GM23338 (cell line): ENCODE results near the gene ARAP1. TPM values are rescaled to one million over a fixed set of nuclear protein-coding genes. Genes with fewer than 3 reads are reported as not detected.

Source experiments
- ATAC-seq: fragments of 200-7000 bp; cut with Tn5 transposase; 3 replicates; pipeline ENCODE4 v1.9.1; 2020
- DNase-seq: peaks from one replicate; pipeline ENCODE4 v3.0.0-alpha.2; 2015; ENCODE audit warnings: low spot score
- H2AFZ ChIP-seq: fragments of 200-600 bp; sonication (generic); 2 replicates; pipeline ENCODE4 v1.8.0; 2016; ENCODE audit warnings: antibody characterized with exemption, mild to moderate bottlenecking, moderate library complexity
- H3F3A ChIP-seq: fragments of 200-600 bp; sonication (generic); replicated peaks from 2 replicates; pipeline ENCODE4 v1.8.0; 2017; ENCODE audit warnings: antibody characterized with exemption, mixed run types, low read depth
- H3K27ac ChIP-seq: fragments of 200-600 bp; sonication (generic); 2 replicates; pipeline ENCODE4 v1.6.1; 2016; ENCODE audit warnings: low read depth
- H3K27me3 ChIP-seq: fragments of 200-600 bp; sonication (generic); 2 replicates; pipeline ENCODE4 v1.8.0; 2016; ENCODE audit warnings: mild to moderate bottlenecking, mixed run types, moderate library complexity; ENCODE audit not compliant: insufficient read depth
- H3K36me3 ChIP-seq: fragments of 200-600 bp; sonication (generic); 2 replicates; pipeline ENCODE4 v1.8.0; 2016; ENCODE audit warnings: mild to moderate bottlenecking; ENCODE audit not compliant: insufficient read depth
- H3K4me1 ChIP-seq: fragments of 200-600 bp; sonication (generic); 2 replicates; pipeline ENCODE4 v1.8.0; 2016; ENCODE audit warnings: mild to moderate bottlenecking, moderate library complexity; ENCODE audit not compliant: insufficient read depth
- H3K4me2 ChIP-seq: fragments of 200-600 bp; sonication (generic); 2 replicates; pipeline ENCODE4 v1.7.1; 2017; ENCODE audit warnings: mixed run types
- H3K4me3 ChIP-seq: fragments of 200-600 bp; sonication (generic); 2 replicates; pipeline ENCODE4 v1.6.1; 2016; ENCODE audit warnings: mixed run types
- H3K79me2 ChIP-seq: fragments of 200-600 bp; sonication (generic); replicated peaks from 2 replicates; pipeline ENCODE4 v1.8.0; 2017; ENCODE audit warnings: mild to moderate bottlenecking; ENCODE audit not compliant: insufficient read depth
- H3K9me2 ChIP-seq: fragments of 200-600 bp; sonication (generic); 2 replicates; pipeline ENCODE4 v1.8.0; 2017; ENCODE audit not compliant: insufficient read depth
- H4K20me1 ChIP-seq: fragments of 200-600 bp; sonication (generic); replicated peaks from 2 replicates; pipeline ENCODE4 v1.8.0; 2017; ENCODE audit warnings: mild to moderate bottlenecking; ENCODE audit not compliant: insufficient read depth
- H3K27ac Mint-ChIP-seq: 2 replicates; pipeline ENCODE4 v1.8.0; 2020; ENCODE audit warnings: inconsistent platforms, mild to moderate bottlenecking, moderate library complexity, mixed read lengths
- H3K27me3 Mint-ChIP-seq: 3 replicates; pipeline ENCODE4 v1.8.0; 2022; ENCODE audit warnings: low read depth, mild to moderate bottlenecking, moderate library complexity, mixed read lengths, inconsistent platforms; ENCODE audit not compliant: insufficient read depth, poor library complexity
- H3K36me3 Mint-ChIP-seq: 3 replicates; pipeline ENCODE4 v1.8.0; 2021; ENCODE audit warnings: low read depth, mild to moderate bottlenecking, inconsistent platforms, moderate library complexity, mixed read lengths
- H3K4me1 Mint-ChIP-seq: 3 replicates; pipeline ENCODE4 v1.8.0; 2020; ENCODE audit warnings: mild to moderate bottlenecking, inconsistent platforms, mixed read lengths
- H3K4me3 Mint-ChIP-seq: 3 replicates; pipeline ENCODE4 v1.8.0; 2021; ENCODE audit warnings: moderate library complexity, mild to moderate bottlenecking, inconsistent platforms, mixed read lengths
- H3K9me3 Mint-ChIP-seq: 3 replicates; pipeline ENCODE4 v1.8.0; 2020; ENCODE audit warnings: moderate library complexity, mild to moderate bottlenecking, inconsistent platforms, mixed read lengths
- EZH2phosphoT487 ChIP-seq: fragments of 200-600 bp; sonication (generic); IDR thresholded peaks from one replicate; pipeline ENCODE4 v1.8.1; 2018; ENCODE audit warnings: antibody characterized with exemption; ENCODE audit not compliant: unreplicated experiment
- NANOG ChIP-seq: IDR thresholded peaks from 2 replicates; pipeline ENCODE4 v1.6.1; 2016; ENCODE audit warnings: antibody characterized with exemption, borderline replicate concordance
- ZNF331 ChIP-seq: fragments of 250-450 bp; sonication (Bioruptor Pico); IDR thresholded peaks from 2 replicates; pipeline ENCODE4 v1.5.0; 2020; ENCODE audit warnings: low read depth, mild to moderate bottlenecking, moderate library complexity
- polyA plus RNA-seq: library from polyadenylated mRNA; unstranded; fragments of >200 nt; fragmentation: Nextera tagmentation; extraction: Ambion mirVana; gene quantifications from 2 replicates; pipeline ENCODE4 v1.2.1, GENCODE V29; 2016
- total RNA-seq: library from RNA; depleted of rRNA; stranded (reverse); fragments of >200 nt; shearing (Covaris generic); gene quantifications from 2 replicates; pipeline ENCODE4 v1.2.3, GENCODE V29; 2014
- TF ChIP-seq, protein P1 (sequence below), 2 experiments: fragments of 200-600 bp in 1 of 2; sonication (generic) in 1 of 2; conservative IDR thresholded peaks; 2 replicates each; pipeline versions ENCODE4 v1.5.1 to v1.6.1; 2016 to 2017; ENCODE audit warnings: antibody characterized with exemption in 2 of 2, low read depth in 2 of 2, mild to moderate bottlenecking in 2 of 2, moderate library complexity in 1 of 2
- TF ChIP-seq, protein P2 (sequence below): fragments of 250-450 bp; sonication (Bioruptor Pico); IDR thresholded peaks from 2 replicates; pipeline ENCODE4 v1.5.0; 2020; ENCODE audit warnings: mild to moderate bottlenecking, moderate library complexity

The ARAP1 gene
- total and polyA plus RNA-seq, 2 experiments from 2014 or later, result 24.5 to 116 TPM

DNA sequence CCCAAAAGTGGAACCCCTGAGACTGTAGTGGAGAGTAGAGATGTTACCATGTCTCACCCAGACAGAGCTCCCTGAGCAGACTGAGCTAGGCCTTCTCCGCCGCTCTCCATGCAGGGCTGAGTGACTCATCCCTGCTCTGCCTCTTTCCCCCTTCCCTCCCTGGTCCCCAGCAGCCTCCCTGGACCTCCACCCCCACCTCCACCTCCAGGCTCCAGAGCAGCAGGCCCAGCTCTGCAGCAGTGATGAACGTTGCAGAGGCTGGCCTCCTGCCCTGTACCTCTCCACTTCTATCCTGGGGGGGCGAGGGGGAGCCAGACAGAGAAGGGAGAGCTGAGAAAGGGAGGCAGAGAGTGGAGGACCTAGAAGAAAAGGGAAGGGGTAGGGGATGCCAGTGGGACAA lies 19.3 kb upstream of the ARAP1 start:
- Histone ChIP-seq H4K20me1 (no peaks in the 10 kb centered on the region), H3K4me3 (no peak overlapping the region), H2AFZ (no peak overlapping the region), H3K9me2 (no peaks in the 10 kb centered on the region), H3K27me3 (no peaks in the 10 kb centered on the region), H3F3A (no peaks in the 10 kb centered on the region), H3K79me2 (no peaks in the 10 kb centered on the region), H3K4me2 (no peak overlapping the region), H3K36me3 (no peaks in the 10 kb centered on the region), H3K27ac (no peak overlapping the region), H3K4me1 (peaks cover 5% of the 10 kb centered on the region; the same call in 1 of the 2 replicates)
- H3K27ac Mint-ChIP-seq, result no peak overlapping the region
- DNase-seq (no peak), ATAC-seq (no peak)
- TF ChIP-seq NANOG, result no peak
- TF ChIP-seq, protein P1, sequence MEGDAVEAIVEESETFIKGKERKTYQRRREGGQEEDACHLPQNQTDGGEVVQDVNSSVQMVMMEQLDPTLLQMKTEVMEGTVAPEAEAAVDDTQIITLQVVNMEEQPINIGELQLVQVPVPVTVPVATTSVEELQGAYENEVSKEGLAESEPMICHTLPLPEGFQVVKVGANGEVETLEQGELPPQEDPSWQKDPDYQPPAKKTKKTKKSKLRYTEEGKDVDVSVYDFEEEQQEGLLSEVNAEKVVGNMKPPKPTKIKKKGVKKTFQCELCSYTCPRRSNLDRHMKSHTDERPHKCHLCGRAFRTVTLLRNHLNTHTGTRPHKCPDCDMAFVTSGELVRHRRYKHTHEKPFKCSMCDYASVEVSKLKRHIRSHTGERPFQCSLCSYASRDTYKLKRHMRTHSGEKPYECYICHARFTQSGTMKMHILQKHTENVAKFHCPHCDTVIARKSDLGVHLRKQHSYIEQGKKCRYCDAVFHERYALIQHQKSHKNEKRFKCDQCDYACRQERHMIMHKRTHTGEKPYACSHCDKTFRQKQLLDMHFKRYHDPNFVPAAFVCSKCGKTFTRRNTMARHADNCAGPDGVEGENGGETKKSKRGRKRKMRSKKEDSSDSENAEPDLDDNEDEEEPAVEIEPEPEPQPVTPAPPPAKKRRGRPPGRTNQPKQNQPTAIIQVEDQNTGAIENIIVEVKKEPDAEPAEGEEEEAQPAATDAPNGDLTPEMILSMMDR (conservative IDR thresholded peaks at IDR 0.05; ENCODE audit: low read depth in 2 of 2), result no peak
- H3K27me3 Mint-ChIP-seq, result peaks cover 21% of the 10 kb centered on the region
- peaks cover 19% of the 10 kb centered on the region for H3K4me1 Mint-ChIP-seq
- H3K4me3 Mint-ChIP-seq, result no peak overlapping the region
- no peaks in the 10 kb centered on the region for H3K36me3 Mint-ChIP-seq
- H3K9me3 Mint-ChIP-seq, result no peaks in the 10 kb centered on the region

DNA sequence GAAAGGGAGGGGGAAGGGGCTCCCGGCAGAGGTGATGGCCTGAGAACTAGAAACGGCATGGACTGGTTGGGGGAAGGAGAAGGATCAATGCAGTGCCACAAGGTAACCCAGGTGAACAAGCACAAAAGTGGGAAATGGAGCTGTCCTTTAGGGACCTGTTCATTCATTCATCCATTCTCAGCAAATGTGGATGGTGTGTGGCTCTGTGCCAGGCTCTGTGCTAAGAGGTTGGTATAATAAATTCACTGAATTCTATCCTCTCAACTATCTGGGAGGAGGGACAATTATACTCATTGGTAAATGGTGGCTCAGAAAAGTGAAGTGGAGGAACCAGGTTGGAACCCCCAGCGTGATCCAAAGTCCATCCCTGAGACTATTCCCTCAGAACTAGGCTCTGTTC lies 18.6 kb upstream of the ARAP1 start:
- DNase-seq (no peak), ATAC-seq (no peak)
- H3K27me3 Mint-ChIP-seq, result peaks cover 21% of the 10 kb centered on the region
- H3K4me1 Mint-ChIP-seq, result peaks cover 23% of the 10 kb centered on the region
- no peaks in the 10 kb centered on the region for H3K9me3 Mint-ChIP-seq
- no peak overlapping the region; the same call in 2 of the 3 replicates for H3K4me3 Mint-ChIP-seq
- TF ChIP-seq ZNF331, result no peak
- TF ChIP-seq, protein P2, sequence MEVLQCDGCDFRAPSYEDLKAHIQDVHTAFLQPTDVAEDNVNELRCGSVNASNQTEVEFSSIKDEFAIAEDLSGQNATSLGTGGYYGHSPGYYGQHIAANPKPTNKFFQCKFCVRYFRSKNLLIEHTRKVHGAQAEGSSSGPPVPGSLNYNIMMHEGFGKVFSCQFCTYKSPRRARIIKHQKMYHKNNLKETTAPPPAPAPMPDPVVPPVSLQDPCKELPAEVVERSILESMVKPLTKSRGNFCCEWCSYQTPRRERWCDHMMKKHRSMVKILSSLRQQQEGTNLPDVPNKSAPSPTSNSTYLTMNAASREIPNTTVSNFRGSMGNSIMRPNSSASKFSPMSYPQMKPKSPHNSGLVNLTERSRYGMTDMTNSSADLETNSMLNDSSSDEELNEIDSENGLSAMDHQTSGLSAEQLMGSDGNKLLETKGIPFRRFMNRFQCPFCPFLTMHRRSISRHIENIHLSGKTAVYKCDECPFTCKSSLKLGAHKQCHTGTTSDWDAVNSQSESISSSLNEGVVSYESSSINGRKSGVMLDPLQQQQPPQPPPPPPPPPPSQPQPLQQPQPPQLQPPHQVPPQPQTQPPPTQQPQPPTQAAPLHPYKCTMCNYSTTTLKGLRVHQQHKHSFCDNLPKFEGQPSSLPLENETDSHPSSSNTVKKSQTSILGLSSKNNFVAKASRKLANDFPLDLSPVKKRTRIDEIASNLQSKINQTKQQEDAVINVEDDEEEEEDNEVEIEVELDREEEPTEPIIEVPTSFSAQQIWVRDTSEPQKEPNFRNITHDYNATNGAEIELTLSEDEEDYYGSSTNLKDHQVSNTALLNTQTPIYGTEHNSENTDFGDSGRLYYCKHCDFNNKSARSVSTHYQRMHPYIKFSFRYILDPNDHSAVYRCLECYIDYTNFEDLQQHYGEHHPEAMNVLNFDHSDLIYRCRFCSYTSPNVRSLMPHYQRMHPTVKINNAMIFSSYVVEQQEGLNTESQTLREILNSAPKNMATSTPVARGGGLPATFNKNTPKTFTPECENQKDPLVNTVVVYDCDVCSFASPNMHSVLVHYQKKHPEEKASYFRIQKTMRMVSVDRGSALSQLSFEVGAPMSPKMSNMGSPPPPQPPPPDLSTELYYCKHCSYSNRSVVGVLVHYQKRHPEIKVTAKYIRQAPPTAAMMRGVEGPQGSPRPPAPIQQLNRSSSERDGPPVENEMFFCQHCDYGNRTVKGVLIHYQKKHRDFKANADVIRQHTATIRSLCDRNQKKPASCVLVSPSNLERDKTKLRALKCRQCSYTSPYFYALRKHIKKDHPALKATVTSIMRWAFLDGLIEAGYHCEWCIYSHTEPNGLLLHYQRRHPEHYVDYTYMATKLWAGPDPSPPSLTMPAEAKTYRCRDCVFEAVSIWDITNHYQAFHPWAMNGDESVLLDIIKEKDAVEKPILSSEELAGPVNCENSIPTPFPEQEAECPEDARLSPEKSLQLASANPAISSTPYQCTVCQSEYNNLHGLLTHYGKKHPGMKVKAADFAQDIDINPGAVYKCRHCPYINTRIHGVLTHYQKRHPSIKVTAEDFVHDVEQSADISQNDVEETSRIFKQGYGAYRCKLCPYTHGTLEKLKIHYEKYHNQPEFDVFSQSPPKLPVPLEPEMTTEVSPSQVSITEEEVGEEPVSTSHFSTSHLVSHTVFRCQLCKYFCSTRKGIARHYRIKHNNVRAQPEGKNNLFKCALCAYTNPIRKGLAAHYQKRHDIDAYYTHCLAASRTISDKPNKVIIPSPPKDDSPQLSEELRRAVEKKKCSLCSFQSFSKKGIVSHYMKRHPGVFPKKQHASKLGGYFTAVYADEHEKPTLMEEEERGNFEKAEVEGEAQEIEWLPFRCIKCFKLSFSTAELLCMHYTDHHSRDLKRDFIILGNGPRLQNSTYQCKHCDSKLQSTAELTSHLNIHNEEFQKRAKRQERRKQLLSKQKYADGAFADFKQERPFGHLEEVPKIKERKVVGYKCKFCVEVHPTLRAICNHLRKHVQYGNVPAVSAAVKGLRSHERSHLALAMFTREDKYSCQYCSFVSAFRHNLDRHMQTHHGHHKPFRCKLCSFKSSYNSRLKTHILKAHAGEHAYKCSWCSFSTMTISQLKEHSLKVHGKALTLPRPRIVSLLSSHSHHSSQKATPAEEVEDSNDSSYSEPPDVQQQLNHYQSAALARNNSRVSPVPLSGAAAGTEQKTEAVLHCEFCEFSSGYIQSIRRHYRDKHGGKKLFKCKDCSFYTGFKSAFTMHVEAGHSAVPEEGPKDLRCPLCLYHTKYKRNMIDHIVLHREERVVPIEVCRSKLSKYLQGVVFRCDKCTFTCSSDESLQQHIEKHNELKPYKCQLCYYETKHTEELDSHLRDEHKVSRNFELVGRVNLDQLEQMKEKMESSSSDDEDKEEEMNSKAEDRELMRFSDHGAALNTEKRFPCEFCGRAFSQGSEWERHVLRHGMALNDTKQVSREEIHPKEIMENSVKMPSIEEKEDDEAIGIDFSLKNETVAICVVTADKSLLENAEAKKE (CRISPR knock-in tag), result no peak
- TF ChIP-seq, protein P1 (conservative IDR thresholded peaks at IDR 0.05; ENCODE audit: low read depth in 2 of 2), result no peak
- TF ChIP-seq NANOG, result no peak
- no peak for TF ChIP-seq EZH2phosphoT487
- no peaks in the 10 kb centered on the region; the same call in 1 of the 2 replicates for H3F3A ChIP-seq
- no peaks in the 10 kb centered on the region for H3K9me2 ChIP-seq
- no peaks in the 10 kb centered on the region for H4K20me1 ChIP-seq
- H3K27ac Mint-ChIP-seq, result no peak overlapping the region
- peaks cover 5% of the 10 kb centered on the region; the same call in 1 of the 2 replicates for H3K4me1 ChIP-seq
- no peak overlapping the region for H3K4me2 ChIP-seq
- H3K79me2 ChIP-seq, result no peaks in the 10 kb centered on the region
- no peak overlapping the region for H3K27ac ChIP-seq
- no peaks in the 10 kb centered on the region for H3K27me3 ChIP-seq
- H3K36me3 Mint-ChIP-seq, result no peaks in the 10 kb centered on the region
- no peak overlapping the region for H2AFZ ChIP-seq
- H3K36me3 ChIP-seq, result no peaks in the 10 kb centered on the region
- H3K4me3 ChIP-seq, result no peak overlapping the region
